Measurements from ENCODE around the gene SRGAP3. TPM values are rescaled to one million over a fixed set of nuclear protein-coding genes. Genes with fewer than 3 reads are reported as not detected.

Gene SRGAP3
- total RNA-seq, 1 experiment from 2014 or later: 0.69 TPM

DNA sequence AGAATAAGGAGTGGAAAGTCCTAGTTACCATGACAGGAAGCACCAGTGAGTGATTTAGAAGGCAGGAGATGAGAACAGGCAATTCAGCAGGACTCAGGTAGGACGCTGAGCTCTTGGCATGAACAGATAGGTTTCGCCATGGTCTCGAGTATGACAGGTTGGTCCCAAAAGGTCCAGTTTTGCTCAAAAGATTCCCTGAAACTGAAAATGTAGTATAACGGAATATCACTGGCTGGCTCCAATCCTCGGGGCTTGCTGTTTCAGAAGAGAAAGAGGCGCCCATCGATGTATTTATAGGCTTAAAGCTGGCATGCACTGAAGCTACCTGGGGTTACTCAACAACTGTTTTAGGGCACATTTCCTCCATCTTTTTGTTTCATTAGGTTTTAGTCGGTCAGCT lies 59.2 kb downstream of the SRGAP3 start:
- no peak for TF ChIP-seq EZH2 (IDR thresholded peaks at IDR 0.05; ENCODE audit: borderline replicate concordance, low read depth, low read length, poor library complexity, severe bottlenecking)
- TF ChIP-seq CTCF (conservative IDR thresholded peaks at IDR 0.05; ENCODE audit: low read depth, low read length): no peak
- H3K27ac ChIP-seq (ENCODE audit: low read depth, low read length, poor library complexity, severe bottlenecking): no peak overlapping the region
- H3K4me3 ChIP-seq (ENCODE audit: low read depth, low read length, poor library complexity, severe bottlenecking): no peak overlapping the region
- no peaks in the 10 kb centered on the region for H3K9me3 ChIP-seq (ENCODE audit: low read depth, low read length, poor library complexity, severe bottlenecking)
- no peak for DNase-seq (ENCODE audit: low spot score)
- ChIA-PET CTCF (no interaction called here), POLR2A (ENCODE audit: low non-redundant PET) (no interaction called here)
- H3K27me3 ChIP-seq (replicated peaks; ENCODE audit: insufficient read depth, low read depth, low read length, poor library complexity): peaks cover 38% of the 10 kb centered on the region
- no peaks in the 10 kb centered on the region for H3K4me1 ChIP-seq (ENCODE audit: insufficient read depth, low read length, poor library complexity, severe bottlenecking)
- intact Hi-C loops (cut with micrococcal nuclease; ENCODE audit: unreplicated experiment): no loop called here
- BruUV-seq (replicated peaks): no TSS peak
- no peaks in the 10 kb centered on the region for H3K36me3 ChIP-seq (ENCODE audit: insufficient read depth, low read length, poor library complexity, severe bottlenecking)

DNA sequence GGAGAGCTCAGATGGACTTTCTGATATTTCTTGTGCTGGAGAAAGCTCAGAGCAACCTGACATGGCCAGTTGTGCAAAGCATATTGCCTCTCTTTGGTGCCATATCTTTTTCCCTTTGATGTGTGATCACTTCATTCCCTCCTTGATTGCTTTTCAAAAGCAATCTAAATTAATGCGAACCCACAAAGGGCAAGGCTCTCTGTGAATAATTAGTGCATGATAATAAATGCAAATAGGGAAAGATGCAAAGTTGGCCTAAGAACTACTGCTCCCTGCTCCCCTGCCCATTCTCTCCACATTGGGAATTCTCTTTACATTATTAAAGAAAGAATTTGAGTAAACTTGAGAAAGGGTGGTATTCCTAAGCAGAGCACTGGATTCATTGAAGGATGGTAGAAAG lies 60.9 kb downstream of the SRGAP3 start:
- Histone ChIP-seq H3K4me1 (ENCODE audit: insufficient read depth, low read length, poor library complexity, severe bottlenecking) (no peaks in the 10 kb centered on the region), H3K4me3 (ENCODE audit: low read depth, low read length, poor library complexity, severe bottlenecking) (no peak overlapping the region), H3K27ac (ENCODE audit: low read depth, low read length, poor library complexity, severe bottlenecking) (no peak overlapping the region), H3K27me3 (replicated peaks; ENCODE audit: insufficient read depth, low read depth, low read length, poor library complexity) (peaks cover 46% of the 10 kb centered on the region), H3K9me3 (ENCODE audit: low read depth, low read length, poor library complexity, severe bottlenecking) (no peaks in the 10 kb centered on the region), H3K36me3 (ENCODE audit: insufficient read depth, low read length, poor library complexity, severe bottlenecking) (no peaks in the 10 kb centered on the region)
- DNase-seq (ENCODE audit: low spot score): no peak
- TF ChIP-seq CTCF (conservative IDR thresholded peaks at IDR 0.05; ENCODE audit: low read depth, low read length) (no peak), EZH2 (IDR thresholded peaks at IDR 0.05; ENCODE audit: borderline replicate concordance, low read depth, low read length, poor library complexity, severe bottlenecking) (no peak)
- ChIA-PET POLR2A (ENCODE audit: low non-redundant PET) (no interaction called here), CTCF (no interaction called here)
- BruUV-seq (replicated peaks): no TSS peak
- intact Hi-C loops (cut with micrococcal nuclease; ENCODE audit: unreplicated experiment): no loop called here

- H3K36me3 ChIP-seq (ENCODE audit: insufficient read depth, low read length, poor library complexity, severe bottlenecking): no peaks in the 10 kb centered on the region
- TF ChIP-seq EZH2 (IDR thresholded peaks at IDR 0.05; ENCODE audit: borderline replicate concordance, low read depth, low read length, poor library complexity, severe bottlenecking) (no peak), CTCF (conservative IDR thresholded peaks at IDR 0.05; ENCODE audit: low read depth, low read length) (no peak)
- CTCF ChIA-PET: no interaction called here
- H3K4me1 ChIP-seq (ENCODE audit: insufficient read depth, low read length, poor library complexity, severe bottlenecking): no peaks in the 10 kb centered on the region
- intact Hi-C loops (cut with micrococcal nuclease; ENCODE audit: unreplicated experiment): no loop called here
- POLR2A ChIA-PET (ENCODE audit: low non-redundant PET): no interaction called here
- H3K4me3 ChIP-seq (ENCODE audit: low read depth, low read length, poor library complexity, severe bottlenecking): no peak overlapping the region
- no peak overlapping the region for H3K27ac ChIP-seq (ENCODE audit: low read depth, low read length, poor library complexity, severe bottlenecking)
- peaks cover 43% of the 10 kb centered on the region for H3K27me3 ChIP-seq (replicated peaks; ENCODE audit: insufficient read depth, low read depth, low read length, poor library complexity)
- no peaks in the 10 kb centered on the region for H3K9me3 ChIP-seq (ENCODE audit: low read depth, low read length, poor library complexity, severe bottlenecking)
- no TSS peak for BruUV-seq (replicated peaks)
- no peak for DNase-seq (ENCODE audit: low spot score)
Measured at GRCh38 chr3:9185701-9186100, 63.7 kb downstream of the SRGAP3 start.

Measured in A673 (cell line).